Rectal smooth muscle tissue (tissue), 1 donor: ENCODE measurements around the gene EOMES.

Experiments
- H3K27ac ChIP-seq: one replicate; pipeline ENCODE4 v1.7.0; 2013; ENCODE audit warnings: low read depth, low read length, inconsistent platforms
- H3K27me3 ChIP-seq: one replicate; pipeline ENCODE4 v1.7.0; 2013; ENCODE audit warnings: low read length; ENCODE audit not compliant: control insufficient read depth, insufficient read depth
- H3K36me3 ChIP-seq: one replicate; pipeline ENCODE4 v1.7.0; 2013; ENCODE audit warnings: low read length; ENCODE audit not compliant: control insufficient read depth, insufficient read depth
- H3K4me1 ChIP-seq: one replicate; pipeline ENCODE4 v1.7.0; 2013; ENCODE audit warnings: low read length; ENCODE audit not compliant: control insufficient read depth, insufficient read depth
- H3K4me3 ChIP-seq: one replicate; pipeline ENCODE4 v1.7.0; 2013; ENCODE audit warnings: low read length
- H3K9ac ChIP-seq: one replicate; pipeline ENCODE4 v1.7.0; 2013; ENCODE audit warnings: low read length

Gene EOMES

DNA sequence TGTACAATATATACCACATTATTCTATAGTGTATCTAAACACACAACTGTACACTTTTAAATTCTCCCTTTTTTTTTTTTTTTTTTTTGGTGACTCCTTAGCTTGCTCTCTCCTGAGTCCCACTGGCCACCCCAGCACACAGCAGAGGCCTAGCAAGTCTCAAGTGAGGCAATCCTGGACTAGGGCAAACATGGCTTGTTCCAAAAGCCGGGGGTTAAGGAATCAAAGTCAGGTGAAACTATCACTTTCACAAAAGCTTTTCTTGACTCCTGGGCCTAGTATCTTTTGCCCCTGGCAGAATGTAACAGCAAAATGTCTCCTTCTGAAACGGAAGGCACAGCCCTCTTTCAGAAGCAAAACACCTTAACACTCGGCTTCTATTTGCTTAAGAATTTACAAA lies 5.8 kb downstream of the EOMES start:
- no peak overlapping the region for H3K9ac ChIP-seq
- H3K36me3 ChIP-seq: no peaks in the 10 kb centered on the region
- H3K4me1 ChIP-seq: peaks cover 3% of the 10 kb centered on the region
- peaks cover 27% of the 10 kb centered on the region for H3K27me3 ChIP-seq
- no peak overlapping the region for H3K4me3 ChIP-seq
- no peak overlapping the region for H3K27ac ChIP-seq

DNA sequence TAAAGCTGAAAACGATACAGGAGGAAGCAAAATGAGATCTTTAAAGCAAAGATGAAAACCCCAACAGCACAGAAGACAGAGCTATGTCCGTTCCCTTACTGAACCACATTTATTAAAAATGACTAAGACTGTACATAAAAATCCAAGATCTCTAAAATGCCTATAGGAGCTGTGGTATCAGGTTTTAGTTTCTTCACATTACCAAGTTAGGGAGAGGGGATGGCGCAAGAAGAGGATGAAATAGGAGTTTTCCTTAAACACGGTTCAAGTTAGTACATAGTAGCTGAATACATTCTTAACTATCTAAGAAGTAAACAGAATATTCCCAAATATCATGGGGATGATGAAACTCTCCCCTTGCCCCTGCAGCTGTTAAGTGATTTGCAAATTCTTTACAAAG lies 6.3 kb downstream of the EOMES start:
- no peak overlapping the region for H3K27ac ChIP-seq
- no peaks in the 10 kb centered on the region for H3K36me3 ChIP-seq
- peaks cover 3% of the 10 kb centered on the region for H3K4me1 ChIP-seq
- no peak overlapping the region for H3K4me3 ChIP-seq
- H3K9ac ChIP-seq: no peak overlapping the region
- H3K27me3 ChIP-seq: peaks cover 23% of the 10 kb centered on the region

DNA sequence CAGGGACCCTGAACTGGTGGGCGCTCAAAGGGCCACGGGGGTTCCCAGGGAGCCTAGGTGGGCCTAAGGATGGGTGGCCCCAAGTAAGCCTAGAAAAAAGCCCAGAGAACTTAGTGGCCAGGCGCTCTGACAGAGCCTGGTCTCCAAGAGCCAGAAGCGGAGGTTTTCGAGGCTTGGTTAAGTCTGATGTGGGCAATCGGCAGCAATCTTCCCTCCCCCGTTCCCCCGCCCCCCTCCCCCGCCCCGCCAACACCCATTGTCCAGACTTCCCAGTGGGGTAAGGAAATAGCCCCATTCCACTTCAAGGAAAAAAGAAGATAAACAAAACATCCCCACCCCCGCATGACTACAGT lies 6.7 kb downstream of the EOMES start:
- no peak overlapping the region for H3K27ac ChIP-seq
- H3K27me3 ChIP-seq: peaks cover 21% of the 10 kb centered on the region
- H3K4me1 ChIP-seq: peaks cover 3% of the 10 kb centered on the region
- H3K36me3 ChIP-seq: no peaks in the 10 kb centered on the region
- no peak overlapping the region for H3K9ac ChIP-seq
- no peak overlapping the region for H3K4me3 ChIP-seq

DNA sequence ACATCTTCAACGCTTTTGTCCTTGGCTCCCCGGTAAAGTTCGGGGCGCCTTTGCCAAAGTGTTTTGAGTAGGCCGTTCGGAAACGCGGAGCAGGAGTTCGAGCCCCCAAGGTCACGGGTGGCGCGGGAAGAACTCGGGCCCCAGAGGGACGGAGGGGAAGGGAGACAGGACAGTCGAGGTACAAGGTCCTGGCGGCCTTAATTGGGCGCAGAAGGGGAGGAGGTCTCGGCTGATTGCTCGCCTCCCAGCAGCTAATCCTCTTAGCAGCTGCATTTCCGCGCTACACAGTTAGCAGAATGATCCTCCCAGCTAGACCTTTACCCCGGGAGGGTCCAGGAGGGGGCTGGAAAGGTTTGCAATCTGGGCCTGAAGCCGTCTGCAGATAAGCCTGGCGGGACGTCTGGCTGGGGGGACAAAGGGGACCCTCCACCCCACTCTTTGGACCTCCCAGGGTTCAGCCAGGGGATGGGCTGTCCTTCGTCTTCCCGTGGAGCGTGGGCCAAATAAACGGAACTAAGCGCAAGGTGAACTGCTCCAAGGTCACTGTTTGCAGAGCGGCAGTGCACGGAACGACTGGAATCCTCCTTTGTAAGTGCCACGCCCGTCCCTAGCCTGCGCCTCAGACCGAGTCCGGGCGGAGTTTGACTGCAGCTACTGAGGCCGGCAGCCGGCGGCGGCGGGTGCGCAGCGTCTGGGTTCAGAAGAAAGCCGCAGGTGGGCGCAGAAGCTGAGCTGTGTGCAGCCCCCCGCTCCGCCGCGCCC lies 7.2 kb downstream of the EOMES start:
- Histone ChIP-seq H3K27me3 (peaks cover 19% of the 10 kb centered on the region), H3K36me3 (no peaks in the 10 kb centered on the region), H3K27ac (no peak overlapping the region), H3K9ac (no peak overlapping the region), H3K4me1 (peaks cover 3% of the 10 kb centered on the region), H3K4me3 (peak overlapping the region; percentile 5)

DNA sequence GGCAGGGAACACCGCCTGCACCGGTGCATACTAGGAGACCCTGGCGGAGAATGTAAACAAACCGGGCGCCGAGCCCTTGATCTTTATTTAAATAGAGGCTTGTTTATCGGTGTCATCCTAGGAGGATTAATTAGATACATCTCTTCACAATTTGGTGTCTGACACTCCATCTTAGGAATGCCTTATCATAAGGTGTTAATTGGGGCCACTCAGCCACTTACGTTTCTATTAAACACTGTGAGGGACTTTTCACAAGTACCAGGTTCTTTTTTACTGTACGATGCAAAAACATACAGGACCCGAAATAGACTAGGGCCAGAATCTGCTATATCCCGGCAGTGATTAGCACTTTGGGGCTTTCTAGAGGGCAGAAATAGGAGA lies 8.0 kb downstream of the EOMES start:
- peaks cover 3% of the 10 kb centered on the region for H3K4me1 ChIP-seq
- H3K4me3 ChIP-seq: peak overlapping the region; percentile 60
- peaks cover 19% of the 10 kb centered on the region for H3K27me3 ChIP-seq
- H3K9ac ChIP-seq: no peak overlapping the region
- H3K36me3 ChIP-seq: no peaks in the 10 kb centered on the region
- H3K27ac ChIP-seq: no peak overlapping the region

DNA sequence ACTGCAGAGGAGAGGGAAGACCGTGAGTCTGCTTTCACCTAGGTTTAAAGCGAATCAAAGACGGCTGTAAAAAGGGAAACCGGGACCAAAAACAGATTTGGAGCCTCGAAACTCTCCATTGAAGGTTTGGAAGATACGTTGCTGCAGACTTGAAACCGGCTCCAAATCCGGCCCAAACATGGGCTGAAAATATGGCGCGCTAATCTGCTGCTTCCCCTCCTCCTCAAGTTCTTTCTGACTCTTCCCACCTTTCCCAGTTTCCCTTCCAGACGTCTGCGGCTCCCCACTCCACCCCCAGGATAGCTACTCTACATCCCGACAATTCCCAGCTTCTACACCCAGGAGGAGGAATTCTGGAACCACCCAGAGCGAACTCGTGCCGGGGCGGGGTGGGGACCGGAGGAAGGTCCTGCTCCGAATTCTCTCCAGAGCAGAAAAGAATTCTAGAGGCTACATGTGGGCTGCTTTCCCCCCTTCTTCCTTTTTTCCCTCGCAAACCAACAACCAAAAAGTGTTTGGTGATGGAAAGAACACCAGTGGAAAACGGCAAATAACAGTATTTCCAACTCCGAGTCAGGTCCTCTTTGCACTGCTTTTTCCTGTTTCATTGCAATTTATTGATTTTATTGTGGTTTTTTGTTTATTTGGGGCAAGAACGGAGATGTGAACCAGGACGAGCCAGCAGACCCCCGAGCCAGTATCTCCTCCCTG lies 8.5 kb downstream of the EOMES start:
- peaks cover 19% of the 10 kb centered on the region for H3K27me3 ChIP-seq
- no peaks in the 10 kb centered on the region for H3K36me3 ChIP-seq
- no peak overlapping the region for H3K9ac ChIP-seq
- no peak overlapping the region for H3K27ac ChIP-seq
- peaks cover 3% of the 10 kb centered on the region for H3K4me1 ChIP-seq
- peak overlapping the region; percentile 60 for H3K4me3 ChIP-seq

DNA sequence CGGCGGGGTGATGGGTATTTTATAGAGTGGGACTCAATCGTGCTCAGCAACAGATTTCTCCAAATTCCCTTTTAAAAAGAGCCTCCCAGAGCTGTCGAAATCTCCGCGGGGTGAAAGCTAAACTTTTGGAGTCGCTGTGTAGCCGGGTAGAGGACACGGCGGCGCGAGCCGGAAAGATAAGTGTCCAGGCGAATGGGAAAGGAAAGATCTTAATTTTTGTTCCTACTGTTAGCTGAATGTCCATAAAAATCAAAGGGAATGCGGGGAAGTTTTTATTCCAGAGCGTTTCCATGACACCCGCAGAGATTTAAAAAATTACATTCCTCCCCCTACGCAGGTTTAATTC lies 9.1 kb downstream of the EOMES start:
- H3K27ac ChIP-seq: no peak overlapping the region
- H3K27me3 ChIP-seq: peaks cover 19% of the 10 kb centered on the region
- peaks cover 3% of the 10 kb centered on the region for H3K4me1 ChIP-seq
- peak overlapping the region; percentile 60 for H3K4me3 ChIP-seq
- no peaks in the 10 kb centered on the region for H3K36me3 ChIP-seq
- H3K9ac ChIP-seq: no peak overlapping the region

DNA sequence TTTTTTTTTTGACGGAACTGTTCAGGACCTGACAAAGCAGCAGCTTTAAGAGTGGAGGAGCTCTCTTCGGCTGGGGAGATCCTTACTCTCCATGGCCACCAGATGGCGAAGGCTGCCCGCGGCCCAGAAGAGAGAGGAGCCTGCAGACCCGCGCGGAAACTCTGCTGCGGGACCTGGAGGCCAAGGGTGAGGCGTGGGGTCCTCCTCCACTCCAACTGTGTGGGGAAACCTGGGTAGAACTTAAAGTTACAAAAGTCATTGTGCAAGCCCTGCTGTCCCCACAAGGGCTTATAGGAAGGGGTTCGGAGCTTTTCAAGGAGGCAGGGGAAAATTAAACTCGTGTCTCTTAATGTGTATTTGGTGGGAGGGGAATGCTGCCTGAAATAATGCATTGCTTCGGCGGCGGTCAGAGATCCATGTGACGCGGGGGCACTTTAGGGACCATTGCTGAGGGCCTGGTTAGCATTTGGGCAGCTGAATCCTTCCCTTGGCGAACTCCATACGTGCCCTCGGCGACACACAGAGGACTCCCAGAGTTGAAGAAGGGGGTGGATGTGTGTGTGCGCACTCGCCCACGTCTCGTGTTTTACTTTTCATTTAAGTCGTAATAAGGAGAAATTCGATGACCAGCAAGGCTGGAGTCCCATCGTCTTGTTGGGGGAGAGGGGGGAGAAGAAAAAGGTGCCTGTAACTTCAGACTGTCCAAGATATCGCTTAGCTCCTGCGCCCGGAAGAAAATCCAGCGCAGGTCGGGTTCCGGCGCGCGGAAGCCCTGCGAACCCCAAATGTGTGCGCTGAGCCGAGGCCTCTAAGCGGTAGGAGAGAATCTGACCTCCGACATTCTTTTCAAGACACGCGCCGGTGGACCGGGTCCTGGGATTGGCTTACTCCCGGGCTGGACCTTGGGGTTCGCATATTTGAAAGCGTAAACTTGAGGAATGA lies 9.7 kb downstream of the EOMES start:
- Histone ChIP-seq H3K27me3 (peaks cover 19% of the 10 kb centered on the region), H3K4me3 (peak overlapping the region; percentile 60), H3K9ac (no peak overlapping the region), H3K27ac (no peak overlapping the region), H3K36me3 (no peaks in the 10 kb centered on the region), H3K4me1 (peaks cover 3% of the 10 kb centered on the region)

DNA sequence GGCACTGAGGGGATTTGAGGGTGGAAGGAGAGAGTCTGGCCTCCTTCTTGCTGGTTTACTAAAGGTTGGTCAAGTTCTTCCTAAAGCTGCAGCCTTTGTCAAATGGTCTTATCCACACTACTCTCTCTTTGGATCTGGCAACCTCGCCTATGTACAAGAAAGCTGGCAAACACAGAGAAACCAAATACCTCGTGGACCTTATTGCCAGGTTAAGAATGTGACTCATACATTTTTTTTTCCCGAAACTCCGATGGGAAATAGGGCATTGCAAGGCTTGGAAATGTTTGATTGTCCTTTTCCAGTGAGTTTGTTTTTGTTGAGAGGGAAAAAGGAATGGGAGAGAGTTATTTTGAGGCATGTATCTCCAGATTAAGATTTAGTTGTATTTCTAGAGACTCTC lies 13.9 kb downstream of the EOMES start:
- Histone ChIP-seq H3K36me3 (no peaks in the 10 kb centered on the region), H3K4me1 (no peaks in the 10 kb centered on the region), H3K9ac (no peak overlapping the region), H3K27ac (no peak overlapping the region), H3K27me3 (no peaks in the 10 kb centered on the region), H3K4me3 (no peak overlapping the region)

DNA sequence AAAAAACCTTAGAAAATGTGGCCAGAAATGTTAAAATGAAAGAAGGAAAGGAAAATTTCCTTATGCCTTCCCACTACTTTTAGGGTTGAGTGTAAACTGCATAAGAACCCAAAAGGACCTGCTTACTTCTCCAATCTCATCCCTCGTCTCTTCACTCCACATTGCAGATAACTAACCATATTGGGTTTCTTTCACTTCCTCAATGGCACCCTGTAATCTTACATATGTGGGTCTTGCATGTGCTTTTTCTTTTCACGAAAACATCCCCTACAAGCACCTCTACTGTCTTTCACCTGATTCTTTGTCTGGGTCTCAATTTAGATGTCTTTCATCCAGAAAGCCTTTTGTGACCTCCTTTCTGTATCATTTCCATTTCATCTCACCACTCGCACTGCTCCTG lies 23.1 kb downstream of the EOMES start:
- Histone ChIP-seq H3K9ac (no peak overlapping the region), H3K27ac (no peak overlapping the region), H3K27me3 (no peaks in the 10 kb centered on the region), H3K4me3 (no peak overlapping the region), H3K4me1 (no peaks in the 10 kb centered on the region), H3K36me3 (no peaks in the 10 kb centered on the region)

DNA sequence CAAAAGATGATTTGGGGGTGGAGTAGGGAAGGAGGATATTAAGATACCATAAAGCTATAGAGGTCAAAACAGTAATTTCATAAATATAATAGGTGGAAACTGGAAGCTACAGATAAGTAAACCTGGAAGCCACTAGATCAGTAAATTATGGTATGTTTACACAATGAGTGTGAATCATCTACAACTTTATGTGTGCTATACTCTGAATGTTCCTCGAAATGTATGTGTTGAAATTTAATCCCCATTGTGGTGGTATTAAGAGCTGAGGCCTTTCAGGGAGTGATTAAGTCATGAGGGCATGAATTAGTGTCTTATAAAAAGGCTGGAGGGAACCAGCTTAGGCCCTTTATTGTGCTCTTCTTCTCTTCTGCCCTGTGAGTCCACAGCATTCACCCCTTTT lies 25.2 kb downstream of the EOMES start:
- Histone ChIP-seq H3K36me3 (no peaks in the 10 kb centered on the region), H3K27ac (no peak overlapping the region), H3K27me3 (no peaks in the 10 kb centered on the region), H3K4me3 (no peak overlapping the region), H3K9ac (no peak overlapping the region), H3K4me1 (no peaks in the 10 kb centered on the region)

DNA sequence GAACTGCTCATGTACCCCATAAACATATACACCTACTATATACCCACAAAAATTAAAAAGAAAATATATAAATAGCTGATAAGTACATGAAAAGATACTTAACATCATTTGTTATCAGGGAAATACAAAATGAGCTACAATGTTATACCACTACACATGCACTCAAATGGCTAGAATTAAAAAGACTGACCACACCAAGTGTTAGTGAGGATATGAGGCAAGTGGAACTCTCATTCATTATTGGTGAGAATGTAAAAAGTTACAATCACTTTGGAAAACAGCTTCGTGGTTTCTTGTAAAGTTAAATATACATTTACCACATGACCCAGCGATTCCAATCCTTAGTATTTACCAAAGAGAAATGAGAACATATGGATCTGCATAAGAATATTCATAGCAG lies 26.5 kb downstream of the EOMES start:
- no peaks in the 10 kb centered on the region for H3K27me3 ChIP-seq
- H3K4me1 ChIP-seq: no peaks in the 10 kb centered on the region
- H3K4me3 ChIP-seq: no peak overlapping the region
- H3K9ac ChIP-seq: no peak overlapping the region
- no peak overlapping the region for H3K27ac ChIP-seq
- no peaks in the 10 kb centered on the region for H3K36me3 ChIP-seq
